Measurements from ENCODE around the gene GLTPD2. TPM values are rescaled to one million over a fixed set of nuclear protein-coding genes. Genes with fewer than 3 reads are reported as not detected.

The GLTPD2 gene
- total RNA-seq, 1 donor from 2014 or later: not detected

DNA sequence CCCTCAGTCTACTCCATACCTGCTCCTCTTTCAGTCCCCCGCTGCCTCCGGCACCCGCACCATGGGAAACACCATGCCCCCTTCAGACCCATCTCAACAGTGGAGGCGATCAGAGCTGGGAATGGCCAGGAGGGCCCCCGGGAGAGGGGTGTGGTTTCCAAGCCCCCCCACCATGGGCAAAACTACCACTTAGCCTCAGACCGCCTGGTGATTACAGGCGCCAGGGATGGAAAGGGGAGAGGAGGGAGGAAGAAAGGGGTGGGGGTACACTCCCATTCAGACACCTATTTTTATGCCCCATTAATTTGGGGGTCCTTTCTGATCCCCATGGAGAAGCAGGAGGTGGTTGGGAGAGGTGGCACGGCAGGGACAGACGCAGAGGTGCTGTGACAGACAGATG lies 13.5 kb downstream of the GLTPD2 start, which contains the start of gene C17orf114:
Gene C17orf114 (minus strand): TSS at position 101 of the 400 bp plus-strand sequence.
- Mint-ChIP-seq H3K4me3 (peak within 1 kb of the TSS; percentile 73), H3K9me3 (no peaks in the 10 kb centered on the region)
- no peak for DNase-seq (ENCODE audit: low read depth, low spot score)

DNA sequence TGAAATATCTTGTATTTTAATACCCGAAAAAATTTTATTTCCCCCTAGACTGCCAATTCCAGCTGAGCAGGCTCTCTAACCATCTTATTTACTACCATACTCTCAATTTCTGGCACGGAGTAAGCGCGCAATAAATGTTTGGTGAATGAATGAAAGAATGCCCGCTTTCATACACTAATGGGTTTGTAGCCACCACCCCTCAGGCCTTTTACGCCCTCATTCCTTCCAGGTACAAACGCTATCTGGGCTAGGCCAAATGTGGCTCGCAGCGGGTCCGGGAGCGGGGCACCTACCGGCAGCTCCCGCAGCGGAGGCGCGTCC lies 17.7 kb downstream of the GLTPD2 start:
- Mint-ChIP-seq H3K27ac (ENCODE audit: unreplicated experiment) (no peak overlapping the region), H3K4me1 (peaks cover 34% of the 10 kb centered on the region), H3K4me3 (peak overlapping the region; percentile 90), H3K27me3 (ENCODE audit: low read depth) (no peaks in the 10 kb centered on the region), H3K36me3 (ENCODE audit: low read depth) (peaks cover 9% of the 10 kb centered on the region), H3K9me3 (no peaks in the 10 kb centered on the region)
- DNase-seq (ENCODE audit: low read depth, low spot score): no peak
- TF ChIP-seq, protein P1, sequence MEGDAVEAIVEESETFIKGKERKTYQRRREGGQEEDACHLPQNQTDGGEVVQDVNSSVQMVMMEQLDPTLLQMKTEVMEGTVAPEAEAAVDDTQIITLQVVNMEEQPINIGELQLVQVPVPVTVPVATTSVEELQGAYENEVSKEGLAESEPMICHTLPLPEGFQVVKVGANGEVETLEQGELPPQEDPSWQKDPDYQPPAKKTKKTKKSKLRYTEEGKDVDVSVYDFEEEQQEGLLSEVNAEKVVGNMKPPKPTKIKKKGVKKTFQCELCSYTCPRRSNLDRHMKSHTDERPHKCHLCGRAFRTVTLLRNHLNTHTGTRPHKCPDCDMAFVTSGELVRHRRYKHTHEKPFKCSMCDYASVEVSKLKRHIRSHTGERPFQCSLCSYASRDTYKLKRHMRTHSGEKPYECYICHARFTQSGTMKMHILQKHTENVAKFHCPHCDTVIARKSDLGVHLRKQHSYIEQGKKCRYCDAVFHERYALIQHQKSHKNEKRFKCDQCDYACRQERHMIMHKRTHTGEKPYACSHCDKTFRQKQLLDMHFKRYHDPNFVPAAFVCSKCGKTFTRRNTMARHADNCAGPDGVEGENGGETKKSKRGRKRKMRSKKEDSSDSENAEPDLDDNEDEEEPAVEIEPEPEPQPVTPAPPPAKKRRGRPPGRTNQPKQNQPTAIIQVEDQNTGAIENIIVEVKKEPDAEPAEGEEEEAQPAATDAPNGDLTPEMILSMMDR (conservative IDR thresholded peaks at IDR 0.05): no peak

More for the DNA sequence above, 13.5 kb downstream of the GLTPD2 start, which contains the start of gene C17orf114:
- Mint-ChIP-seq H3K36me3 (ENCODE audit: low read depth) (peaks cover 7% of the 10 kb centered on the region), H3K27ac (ENCODE audit: unreplicated experiment) (no peak within 1 kb of the TSS), H3K27me3 (ENCODE audit: low read depth) (no peaks in the 10 kb centered on the region), H3K4me1 (peaks cover 10% of the 10 kb centered on the region)
- TF ChIP-seq, protein P1 (conservative IDR thresholded peaks at IDR 0.05): no peak

DNA sequence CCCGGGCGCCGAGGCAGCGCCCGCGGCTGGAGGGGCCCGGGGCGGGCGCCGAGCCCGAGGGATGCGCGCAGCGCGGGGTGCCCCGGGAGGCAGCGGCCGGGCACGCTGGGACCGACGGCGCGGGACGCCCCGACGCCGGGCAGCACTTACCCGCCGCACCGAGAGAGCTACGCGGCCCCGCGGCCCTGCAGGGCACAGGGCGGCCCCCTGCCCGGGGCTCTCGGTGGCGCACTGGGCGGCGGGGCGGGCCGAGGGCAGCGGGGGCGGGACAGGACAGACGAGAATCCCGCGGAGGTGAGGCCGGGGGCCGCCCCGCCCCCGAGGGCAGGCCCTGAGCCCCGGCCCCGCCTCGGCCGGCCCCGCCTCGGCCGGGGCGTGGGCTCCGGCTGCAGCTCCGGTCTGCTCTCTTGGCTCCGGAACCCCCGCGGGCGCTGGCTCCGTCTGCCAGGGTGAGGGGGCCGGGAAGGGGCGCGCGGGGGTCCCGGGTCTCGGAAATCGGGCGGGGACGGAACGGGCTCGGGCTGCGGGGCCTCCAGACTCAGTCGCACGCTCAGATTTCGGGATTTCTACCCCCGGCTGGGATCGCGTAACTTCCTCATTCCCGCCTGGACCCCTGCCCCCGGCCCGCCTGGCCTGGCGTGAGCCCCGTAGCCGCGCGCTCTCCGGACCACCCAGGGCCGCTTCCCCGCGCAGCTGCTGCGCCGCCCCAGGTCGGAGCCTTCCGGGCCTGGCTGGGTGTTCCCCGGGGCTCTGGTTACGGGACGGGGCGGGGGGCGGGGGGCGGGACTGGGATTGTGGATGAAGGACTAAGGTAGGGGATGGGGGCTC lies 18.2 kb downstream of the GLTPD2 start, which contains the start of gene PLD2:
Gene PLD2 (plus strand): TSS at position 376 of the 828 bp plus-strand sequence. CDS start 621 bp downstream, outside the sequence.
- peak within 1 kb of the TSS; percentile 50 for H3K27ac Mint-ChIP-seq (ENCODE audit: unreplicated experiment)
- H3K4me3 Mint-ChIP-seq: peak within 1 kb of the TSS; percentile 90
- H3K27me3 Mint-ChIP-seq (ENCODE audit: low read depth): no peaks in the 10 kb centered on the region
- H3K4me1 Mint-ChIP-seq: peaks cover 34% of the 10 kb centered on the region
- no peaks in the 10 kb centered on the region for H3K9me3 Mint-ChIP-seq
- DNase-seq (ENCODE audit: low read depth, low spot score): peak; percentile 74
- TF ChIP-seq, protein P1 (conservative IDR thresholded peaks at IDR 0.05): no peak
- peaks cover 9% of the 10 kb centered on the region for H3K36me3 Mint-ChIP-seq (ENCODE audit: low read depth)

DNA sequence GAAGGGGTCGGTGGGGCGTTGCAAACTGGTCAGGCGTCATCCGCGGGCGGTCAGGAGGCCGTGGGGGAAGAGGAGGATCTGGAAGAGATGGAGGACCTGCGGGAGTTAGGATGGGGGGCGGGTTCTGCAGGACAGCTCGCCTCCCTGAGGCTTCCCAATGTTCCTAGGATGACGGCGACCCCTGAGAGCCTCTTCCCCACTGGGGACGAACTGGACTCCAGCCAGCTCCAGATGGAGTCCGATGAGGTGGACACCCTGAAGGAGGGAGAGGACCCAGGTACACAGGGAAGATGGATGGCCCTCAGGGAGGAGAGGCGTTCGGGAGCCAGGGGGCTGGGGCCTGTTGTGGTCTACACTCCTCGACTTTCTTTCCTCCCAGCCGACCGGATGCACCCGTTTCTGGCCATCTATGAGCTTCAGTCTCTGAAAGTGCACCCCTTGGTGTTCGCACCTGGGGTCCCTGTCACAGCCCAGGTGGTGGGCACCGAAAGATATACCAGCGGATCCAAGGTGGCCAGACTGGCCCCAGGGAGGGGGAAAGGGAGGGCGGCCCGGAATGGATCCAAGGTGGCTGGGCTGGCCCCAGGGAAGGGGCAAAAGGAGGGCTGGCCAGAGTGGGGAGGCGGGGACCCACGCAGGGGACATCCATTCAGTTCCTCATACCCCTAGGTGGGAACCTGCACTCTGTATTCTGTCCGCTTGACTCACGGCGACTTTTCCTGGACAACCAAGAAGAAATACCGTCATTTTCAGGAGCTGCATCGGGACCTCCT lies 19.0 kb downstream of the GLTPD2 start:
- no peaks in the 10 kb centered on the region for H3K9me3 Mint-ChIP-seq
- peak overlapping the region; percentile 50 for H3K27ac Mint-ChIP-seq (ENCODE audit: unreplicated experiment)
- H3K4me1 Mint-ChIP-seq: peaks cover 34% of the 10 kb centered on the region
- H3K4me3 Mint-ChIP-seq: peak overlapping the region; percentile 90
- no peak for DNase-seq (ENCODE audit: low read depth, low spot score)
- H3K36me3 Mint-ChIP-seq (ENCODE audit: low read depth): peaks cover 9% of the 10 kb centered on the region
- no peaks in the 10 kb centered on the region for H3K27me3 Mint-ChIP-seq (ENCODE audit: low read depth)
- TF ChIP-seq, protein P1 (conservative IDR thresholded peaks at IDR 0.05): no peak

DNA sequence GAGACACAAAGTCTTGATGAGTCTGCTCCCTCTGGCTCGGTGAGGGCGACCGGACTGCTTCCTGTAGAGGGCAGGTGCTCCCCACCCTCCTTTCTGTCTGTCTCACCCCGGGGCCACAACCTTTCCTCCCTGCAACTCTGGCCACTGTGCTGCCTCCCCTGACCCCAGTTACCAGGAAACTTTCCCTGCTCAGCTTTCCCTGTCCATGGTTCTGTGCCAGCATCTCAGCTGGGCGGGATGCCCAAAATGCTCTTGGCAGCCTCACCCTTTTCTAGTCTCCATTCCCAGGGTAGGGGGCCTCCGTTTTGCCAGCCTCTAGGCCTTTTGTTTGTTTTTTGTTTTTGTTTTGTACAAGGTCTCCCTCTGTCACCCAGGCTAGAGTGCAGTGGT lies 19.6 kb downstream of the GLTPD2 start:
- TF ChIP-seq, protein P1 (conservative IDR thresholded peaks at IDR 0.05): no peak
- peaks cover 9% of the 10 kb centered on the region for H3K36me3 Mint-ChIP-seq (ENCODE audit: low read depth)
- no peak overlapping the region for H3K27ac Mint-ChIP-seq (ENCODE audit: unreplicated experiment)
- peaks cover 34% of the 10 kb centered on the region for H3K4me1 Mint-ChIP-seq
- peak overlapping the region; percentile 90 for H3K4me3 Mint-ChIP-seq
- DNase-seq (ENCODE audit: low read depth, low spot score): no peak
- H3K9me3 Mint-ChIP-seq: no peaks in the 10 kb centered on the region
- no peaks in the 10 kb centered on the region for H3K27me3 Mint-ChIP-seq (ENCODE audit: low read depth)
